Measurements from ENCODE around the gene PTCSC3.
"Not testable (repeated sequence)": the region's sequence is repeated elsewhere in the genome, so short reads cannot be mapped to it uniquely, and the experiment has no call there.

PTCSC3 gene

DNA sequence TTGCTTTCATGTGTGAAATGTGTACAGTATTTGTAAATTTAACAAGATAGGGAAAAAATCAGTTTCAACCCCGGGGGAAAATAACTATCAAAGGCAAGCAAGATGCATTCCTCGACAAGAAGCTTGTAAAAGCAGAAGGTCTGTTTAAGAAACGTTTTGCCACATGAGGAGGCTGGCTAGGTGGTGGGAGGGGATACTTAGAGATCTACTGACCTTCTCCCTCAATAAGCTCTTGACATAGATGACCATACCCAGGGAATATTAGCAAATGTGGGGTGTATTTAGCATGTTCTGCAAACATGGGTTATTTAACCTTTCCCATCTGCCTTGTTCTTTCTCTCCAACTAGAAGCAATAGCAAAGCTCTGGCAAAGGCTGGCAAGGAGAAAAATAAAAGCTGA is 4.9 kb downstream of the PTCSC3 start:
- no peak for DNase-seq

DNA sequence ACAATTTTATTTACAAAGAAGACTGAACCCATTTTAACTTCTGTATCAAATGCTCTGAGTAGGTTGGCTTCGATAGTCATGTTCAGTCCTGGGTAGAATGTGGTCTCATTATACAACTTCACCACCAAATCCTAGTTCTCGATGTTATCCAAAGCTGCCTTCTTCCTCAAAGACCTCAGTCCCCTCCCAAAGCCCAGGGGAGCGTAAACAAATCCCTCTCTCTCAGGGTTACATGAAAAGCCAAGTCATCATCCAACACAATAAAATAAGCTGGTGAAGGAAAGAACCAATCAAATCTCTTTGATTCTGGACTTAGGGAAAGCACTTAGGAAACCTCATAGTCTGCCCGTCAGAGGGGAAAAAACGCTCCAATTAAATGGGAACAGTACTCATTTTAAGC is 9.1 kb downstream of the PTCSC3 start:
- no peak for DNase-seq

- no peak for DNase-seq
These were observed 13.1 kb downstream of the PTCSC3 start for GRCh38 chr14:36163451-36163850.

DNA sequence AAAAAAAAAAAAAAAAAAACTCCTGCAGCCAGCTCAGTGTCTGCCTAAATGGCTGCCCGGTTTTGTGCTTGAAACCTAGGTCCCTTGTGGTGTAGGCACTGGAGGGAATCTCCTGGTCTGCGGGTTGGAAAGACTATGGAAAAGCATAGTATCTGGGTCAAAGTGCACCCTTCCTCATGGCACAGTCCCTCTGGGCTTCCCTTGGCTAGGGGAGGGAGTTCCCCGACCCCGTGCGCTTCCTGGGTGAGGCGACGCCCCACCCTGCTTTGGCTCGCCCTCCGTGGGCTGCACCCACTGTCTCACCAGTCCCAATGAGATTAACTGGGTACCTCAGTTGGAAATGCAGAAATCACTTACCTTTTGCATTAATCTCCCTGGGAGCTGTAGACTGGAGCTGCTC is 14.3 kb downstream of the PTCSC3 start:
- DNase-seq = no peak

DNA sequence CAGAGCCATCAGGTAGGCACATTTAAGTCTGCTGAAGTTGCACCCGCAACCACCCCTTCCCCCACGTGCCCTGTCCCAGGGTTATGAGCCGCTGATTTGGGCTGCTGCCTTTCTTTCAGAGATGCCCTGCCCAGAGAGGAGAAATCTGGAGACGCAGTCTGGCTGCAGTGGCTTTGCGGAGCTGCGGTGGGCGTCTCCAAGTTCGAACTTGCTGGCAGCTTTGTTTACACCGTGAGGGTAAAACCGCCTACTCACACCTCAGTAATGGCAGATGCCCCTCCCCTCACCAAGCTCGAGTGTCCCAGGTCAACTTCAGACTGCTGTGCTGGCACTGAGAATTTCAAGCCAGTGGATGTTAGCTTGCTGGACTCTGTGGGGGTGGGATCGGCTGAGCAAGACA is 14.7 kb downstream of the PTCSC3 start:
- DNase-seq = no peak

DNA sequence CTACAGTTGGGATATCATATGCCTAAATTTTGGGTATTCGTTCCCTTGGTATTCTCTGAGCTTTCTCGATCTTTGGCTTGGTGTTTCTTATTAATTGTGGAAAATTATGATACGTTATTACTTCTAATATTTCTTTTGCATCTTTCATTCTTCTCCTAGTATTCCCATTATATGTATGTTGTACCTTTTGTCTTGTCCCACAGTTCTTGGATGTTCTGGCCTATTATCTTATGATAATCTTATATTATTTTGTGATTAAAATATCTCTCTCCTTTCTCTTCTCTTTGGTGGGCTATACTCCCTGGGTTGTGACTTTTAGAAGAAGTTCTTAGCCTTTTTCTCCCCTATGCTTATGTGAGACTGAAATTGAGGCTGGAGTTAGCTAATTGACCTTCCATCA is 25.2 kb downstream of the PTCSC3 start:
- no peak for DNase-seq

DNA sequence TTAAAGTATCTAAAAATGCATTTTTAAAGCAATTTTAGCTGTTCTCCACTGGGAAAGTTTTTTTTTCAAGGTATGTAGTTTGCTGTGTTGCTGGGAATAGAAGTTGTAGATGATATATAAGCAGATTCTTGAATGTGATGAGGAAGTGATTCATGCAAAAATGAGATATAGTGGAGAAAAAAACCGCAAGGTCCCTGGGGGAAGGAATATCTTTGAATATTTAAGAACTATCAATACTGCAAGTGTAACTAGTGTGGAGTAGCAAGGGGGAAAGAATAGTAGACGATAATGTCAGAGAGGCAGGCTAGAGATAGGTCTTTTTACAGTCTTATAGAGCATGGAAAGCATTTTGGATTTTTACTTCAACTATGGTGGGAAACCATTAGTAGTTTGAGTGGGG is 42.5 kb downstream of the PTCSC3 start:
- no peak for DNase-seq

DNA sequence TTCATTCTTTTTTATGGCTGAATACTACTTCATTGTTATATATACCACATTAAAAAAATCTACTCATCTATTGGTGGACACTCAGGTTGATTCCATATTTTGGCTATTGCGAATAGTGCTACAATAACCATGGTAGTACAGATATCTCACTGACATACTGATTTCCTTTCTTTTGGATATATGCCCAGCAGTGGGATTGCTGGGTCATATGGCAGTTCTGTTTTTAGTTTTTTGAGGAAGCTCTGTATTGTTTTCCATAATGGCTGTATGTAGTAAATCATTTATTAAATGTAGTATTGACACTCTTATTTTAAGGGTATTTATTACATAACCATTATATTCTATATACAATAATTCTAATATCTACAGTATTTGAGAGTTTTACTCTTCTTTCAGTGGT is 43.7 kb downstream of the PTCSC3 start:
- DNase-seq = no peak

DNA sequence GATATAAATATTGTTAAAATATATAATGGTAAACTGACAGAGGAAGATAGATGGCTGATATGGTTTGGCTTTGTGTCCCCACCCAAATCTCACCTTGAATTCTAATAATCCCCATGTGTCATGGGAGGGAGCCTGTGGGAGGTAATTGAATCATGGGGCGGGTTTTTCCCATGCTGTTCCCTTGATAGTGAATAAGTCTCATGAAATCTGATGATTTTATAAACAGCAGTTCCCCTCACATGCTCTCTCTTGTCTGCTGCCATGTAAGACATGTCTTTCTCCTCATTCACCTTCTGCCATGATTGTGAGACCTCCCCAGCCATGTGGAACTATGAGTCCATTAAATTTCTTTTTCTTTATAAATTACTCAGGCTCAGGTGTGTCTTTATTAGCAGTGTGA is 46.3 kb downstream of the PTCSC3 start:
- DNase-seq = no peak

DNA sequence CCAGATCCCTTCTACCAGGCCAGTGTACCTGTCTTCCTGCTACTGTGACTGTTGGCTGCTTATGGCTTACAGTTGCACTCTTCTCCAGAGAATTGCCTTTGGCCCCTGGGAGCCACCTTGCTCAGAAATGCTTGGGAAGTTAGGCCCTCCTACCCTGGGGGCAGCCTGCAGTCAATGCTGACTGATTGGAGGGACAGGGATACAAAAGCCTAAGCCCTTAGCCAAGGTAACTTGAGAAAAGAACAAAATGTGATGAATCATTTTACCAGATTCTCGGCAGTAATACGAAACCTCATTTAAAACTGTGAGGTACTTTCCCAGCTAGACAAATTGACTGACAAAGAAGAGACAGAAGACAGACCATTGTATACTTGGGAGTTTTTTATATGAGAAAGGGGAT is 47.3 kb downstream of the PTCSC3 start:
- peak; percentile 90 for DNase-seq

DNA sequence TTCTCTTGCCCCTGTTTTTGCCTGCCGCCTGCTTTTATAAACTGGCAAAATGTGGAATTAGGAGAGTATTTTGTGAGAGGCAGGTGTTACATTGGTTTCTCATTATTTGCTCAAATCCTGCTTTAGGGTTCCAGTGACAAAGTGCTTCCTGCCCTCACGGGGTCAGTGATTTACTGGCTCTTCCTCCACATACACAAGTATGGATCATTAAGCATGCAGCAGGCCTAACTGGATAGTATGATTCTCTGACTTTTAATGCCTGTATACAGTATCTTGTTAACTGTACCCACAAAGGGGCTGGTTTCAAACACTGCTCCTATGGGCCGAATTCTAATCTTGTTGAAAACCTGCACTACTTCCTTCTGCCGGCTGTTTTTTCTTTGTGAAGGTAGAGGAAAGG is 63.2 kb downstream of the PTCSC3 start:
- peak; percentile 69 for DNase-seq

GRCh38 chr14:36111822-36112583 is 64.5 kb downstream of the PTCSC3 start:
- DNase-seq = no peak

GRCh38 chr14:36105401-36105800 is 71.1 kb downstream of the PTCSC3 start:
- DNase-seq = peak; percentile 97

DNA sequence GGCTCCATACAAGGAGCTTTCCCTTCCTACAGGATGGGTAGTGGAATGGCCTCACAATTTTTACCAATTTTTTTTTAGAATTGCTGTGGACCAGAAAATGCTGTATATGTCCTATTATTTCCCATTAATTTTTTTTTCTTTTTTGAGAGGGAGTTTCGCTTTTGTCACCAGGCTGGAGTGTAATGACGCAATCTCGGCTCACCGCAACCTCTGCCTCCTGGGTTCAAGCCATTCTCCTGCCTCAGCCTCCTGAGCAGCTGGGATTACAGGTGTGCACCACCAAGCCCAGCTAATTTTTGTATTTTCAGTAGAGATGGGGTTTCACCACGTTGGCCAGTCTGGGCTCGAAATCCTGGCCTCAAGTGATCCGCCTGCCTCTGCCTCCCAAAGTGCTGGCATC is 72.3 kb downstream of the PTCSC3 start:
- not testable (repeated sequence) for DNase-seq

GRCh38 chr14:36099619-36100018 is 76.9 kb downstream of the PTCSC3 start:
- no peak for DNase-seq

DNA sequence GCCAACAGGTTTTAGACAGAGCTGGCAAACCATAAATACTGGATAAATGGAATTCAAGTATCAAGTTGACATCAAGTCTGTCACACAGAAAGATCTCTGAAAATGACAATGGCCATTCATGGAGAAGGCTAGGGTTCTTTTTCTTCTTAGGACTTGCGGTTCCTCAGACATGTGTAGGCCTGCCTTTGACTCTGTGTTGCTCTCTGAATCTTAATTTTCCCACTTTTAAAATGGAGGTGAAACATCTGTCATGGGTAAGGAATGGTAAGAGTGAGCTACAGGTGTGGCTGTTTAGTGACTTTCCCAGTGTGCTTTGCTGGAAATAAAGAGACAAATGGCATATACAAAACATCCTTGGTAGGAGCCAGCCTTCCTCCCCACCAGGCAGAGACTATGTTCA is 79.2 kb downstream of the PTCSC3 start:
- DNase-seq = no peak

DNA sequence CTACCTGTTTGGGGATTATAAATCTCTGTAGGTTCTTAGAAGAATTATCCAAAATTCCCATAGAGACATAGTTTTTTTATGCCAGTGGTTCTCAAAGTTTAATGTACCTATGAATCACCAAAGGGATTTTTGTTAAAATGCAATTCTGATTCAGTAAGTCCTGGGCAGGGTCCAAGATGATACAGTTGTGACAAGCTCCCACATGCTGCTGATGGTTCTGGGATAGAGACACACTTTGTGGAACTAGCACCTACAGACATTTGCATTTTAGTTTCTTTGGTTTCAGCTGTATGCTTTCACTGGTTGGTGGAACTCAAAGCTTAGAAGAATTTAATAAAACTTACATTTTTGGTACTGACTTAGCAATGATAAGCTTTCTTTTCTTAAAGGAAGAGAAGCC is 80.4 kb downstream of the PTCSC3 start:
- DNase-seq = no peak

DNA sequence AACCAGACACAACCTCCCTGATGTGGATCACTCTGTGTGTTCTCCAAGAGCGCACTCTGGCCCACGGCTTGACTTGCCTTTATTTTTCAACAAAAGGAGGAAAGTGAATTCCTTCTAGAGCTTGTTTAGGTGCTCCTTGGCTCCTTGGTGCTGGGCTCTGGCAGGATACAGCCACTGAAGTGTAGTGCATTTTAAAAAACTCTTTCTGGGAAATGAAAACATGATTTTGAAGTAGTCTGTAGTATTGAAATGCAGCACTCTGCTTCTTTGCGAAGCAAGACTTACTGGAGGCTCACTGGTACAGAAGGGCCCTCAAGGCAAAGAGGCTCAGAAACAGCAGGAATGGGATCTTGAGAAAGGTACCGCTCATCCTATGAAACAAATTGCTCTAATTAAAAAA is 81.6 kb downstream of the PTCSC3 start:
- no peak for DNase-seq

DNA sequence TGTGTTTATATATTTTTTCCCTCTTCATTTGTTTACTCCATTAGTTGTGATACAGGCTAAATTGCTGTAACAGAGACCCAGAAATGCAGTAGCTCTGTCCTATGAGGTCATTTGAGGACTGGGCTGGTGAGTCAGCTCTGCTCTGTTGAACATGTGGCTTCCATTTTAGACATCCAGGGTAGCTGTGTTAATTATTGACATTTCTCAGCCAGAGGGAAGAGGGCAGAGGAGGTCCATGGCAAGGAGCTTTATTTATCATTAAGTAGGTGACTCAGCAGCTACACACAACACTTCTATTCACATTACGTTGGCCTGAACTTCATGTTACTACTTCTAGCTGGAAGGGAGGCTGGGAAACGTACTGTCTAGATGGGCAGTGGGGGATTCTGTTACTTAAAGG is 85.4 kb downstream of the PTCSC3 start:
- peak; percentile 84 for DNase-seq

DNA sequence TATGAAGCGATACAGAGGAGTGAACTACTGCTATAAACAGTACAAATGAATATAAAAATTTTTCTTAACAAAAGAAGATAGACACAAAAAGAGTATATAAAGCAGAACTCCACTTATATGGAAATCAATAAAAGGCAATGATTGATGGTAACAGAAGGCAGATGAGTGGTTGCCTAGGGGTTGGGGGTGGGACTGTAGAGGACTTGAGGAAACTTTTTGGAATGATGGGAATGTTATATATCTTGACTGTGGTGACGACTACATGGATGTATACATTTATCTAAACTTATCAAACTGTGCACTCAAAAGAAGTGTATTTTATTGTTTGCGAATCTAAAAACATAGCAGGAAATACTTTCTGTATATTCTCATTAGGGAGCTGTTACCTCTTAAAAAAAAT is 89.1 kb downstream of the PTCSC3 start:
- DNase-seq = no peak

- no peak for DNase-seq
These were observed 89.7 kb downstream of the PTCSC3 start for GRCh38 chr14:36086629-36087395.

GRCh38 chr14:36085861-36086260 is 90.7 kb downstream of the PTCSC3 start:
- peak; percentile 70 for DNase-seq
